ENCODE results near the gene ZNF385B.

The ZNF385B gene

GRCh38 chr2:179860255-179861026 lies 971 bp downstream of the ZNF385B start:
- H3K4me3 ChIP-seq (replicated peaks; ENCODE audit: insufficient read depth, low read length), result no peak overlapping the region
- no peak overlapping the region for H3K27ac ChIP-seq (replicated peaks)
- no peak for DNase-seq (ENCODE audit: low read depth in 1 of 2, low spot score in 1 of 2)
- H3K27me3 ChIP-seq (ENCODE audit: insufficient read depth, poor library complexity, severe bottlenecking), result peaks cover 34% of the 10 kb centered on the region
- TF ChIP-seq CTCF (IDR thresholded peaks at IDR 0.05; ENCODE audit: insufficient read depth, low read length), result no peak
- TF ChIP-seq GABPA (IDR thresholded peaks at IDR 0.05; ENCODE audit: low read depth), result no peak
- no peak for TF ChIP-seq SPI1 (IDR thresholded peaks at IDR 0.05; ENCODE audit: borderline replicate concordance, low read depth)
- no peak for TF ChIP-seq POLR2AphosphoS5 (IDR thresholded peaks at IDR 0.05; ENCODE audit: low read depth)
- no peak for TF ChIP-seq REST (IDR thresholded peaks at IDR 0.05; ENCODE audit: insufficient replicate concordance, low read depth)

- H3K27me3 ChIP-seq (ENCODE audit: insufficient read depth, poor library complexity, severe bottlenecking), result peaks cover 35% of the 10 kb centered on the region
- TF ChIP-seq GABPA (IDR thresholded peaks at IDR 0.05; ENCODE audit: low read depth) (no peak), POLR2AphosphoS5 (IDR thresholded peaks at IDR 0.05; ENCODE audit: low read depth) (no peak), REST (IDR thresholded peaks at IDR 0.05; ENCODE audit: insufficient replicate concordance, low read depth) (no peak), CTCF (IDR thresholded peaks at IDR 0.05; ENCODE audit: insufficient read depth, low read length) (no peak), SPI1 (IDR thresholded peaks at IDR 0.05; ENCODE audit: borderline replicate concordance, low read depth) (no peak)
- H3K27ac ChIP-seq (replicated peaks), result no peak overlapping the region
- no peak for DNase-seq (ENCODE audit: low read depth in 1 of 2, low spot score in 1 of 2)
- H3K4me3 ChIP-seq (replicated peaks; ENCODE audit: insufficient read depth, low read length), result no peak overlapping the region
Observed at GRCh38 chr2:179859523-179859922, 1.9 kb downstream of the ZNF385B start.

GRCh38 chr2:179857236-179857635 lies 4.2 kb downstream of the ZNF385B start:
- no peak for DNase-seq (ENCODE audit: low read depth in 1 of 2, low spot score in 1 of 2)
- no peak for TF ChIP-seq POLR2AphosphoS5 (IDR thresholded peaks at IDR 0.05; ENCODE audit: low read depth)
- TF ChIP-seq GABPA (IDR thresholded peaks at IDR 0.05; ENCODE audit: low read depth), result no peak
- no peak for TF ChIP-seq SPI1 (IDR thresholded peaks at IDR 0.05; ENCODE audit: borderline replicate concordance, low read depth)
- no peak for TF ChIP-seq REST (IDR thresholded peaks at IDR 0.05; ENCODE audit: insufficient replicate concordance, low read depth)
- no peak for TF ChIP-seq CTCF (IDR thresholded peaks at IDR 0.05; ENCODE audit: insufficient read depth, low read length)
- H3K27ac ChIP-seq (replicated peaks), result no peak overlapping the region
- peaks cover 26% of the 10 kb centered on the region for H3K27me3 ChIP-seq (ENCODE audit: insufficient read depth, poor library complexity, severe bottlenecking)
- H3K4me3 ChIP-seq (replicated peaks; ENCODE audit: insufficient read depth, low read length), result no peak overlapping the region
